Measurements from ENCODE around the gene NEURL3. TPM values are rescaled to one million over a fixed set of nuclear protein-coding genes. Genes with fewer than 3 reads are reported as not detected.

The NEURL3 gene
- total and polyA plus RNA-seq, 7 donors: 0.36 to 6.4 (median 3.5) TPM; not detected in 3

DNA sequence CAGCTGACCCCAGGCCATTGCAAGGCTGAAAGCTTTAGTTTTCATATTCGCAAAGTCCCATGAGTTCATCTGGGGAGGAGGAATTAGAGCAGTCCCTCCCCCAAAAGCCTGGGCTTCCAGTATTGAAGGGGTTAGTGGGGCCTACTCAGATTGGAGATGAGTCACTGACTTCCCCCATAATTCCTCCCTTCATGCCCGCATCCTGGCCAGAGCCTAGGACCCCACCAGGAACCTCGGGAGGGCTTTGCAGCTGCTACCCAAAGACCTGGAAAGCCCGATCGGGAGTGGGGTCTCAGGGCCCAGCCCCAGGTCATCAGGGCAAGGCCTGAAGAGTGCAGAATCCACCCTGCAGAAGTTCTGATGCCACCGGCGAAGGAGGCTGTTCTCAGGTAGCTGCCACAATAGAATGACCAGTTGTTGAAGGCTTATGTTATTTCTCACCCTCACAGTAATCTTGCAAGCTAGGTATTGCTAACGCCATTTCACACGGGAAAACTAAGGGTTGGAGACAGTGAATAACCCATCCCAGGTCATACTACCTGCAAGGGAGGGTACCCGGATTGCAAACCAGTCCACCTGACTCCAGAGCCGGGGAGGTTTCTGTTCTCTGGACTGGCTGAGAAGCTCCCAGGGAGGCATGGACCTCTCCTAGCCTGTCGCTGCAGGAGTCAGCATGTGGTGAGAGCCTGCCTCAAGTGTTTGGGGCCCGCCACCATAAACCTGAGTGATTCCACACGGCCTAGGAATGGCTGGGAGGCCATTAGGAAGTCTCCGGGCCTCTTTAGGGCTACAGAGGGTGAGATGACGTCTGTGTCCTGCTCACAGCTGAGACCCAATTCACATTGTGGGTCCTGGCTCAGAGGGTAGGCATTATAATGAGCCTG, 25.6 kb upstream of the NEURL3 start:
- peak; percentile 61 for DNase-seq
- WGBS, 2 donors: 84% methylated on average over 16 of the region's 16 CpGs
- Histone ChIP-seq H3K4me1 (peaks cover 0 to 75% (median 63%) of the 10 kb centered on the region in 4 donors), H3K4me3 (no peak overlapping the region), H3K27ac (peak overlapping the region; percentile 85 to 99 (median 90)), H3K27me3 (no peaks in the 10 kb centered on the region), H3K36me3 (no peaks in the 10 kb centered on the region), H3K9me3 (no peaks in the 10 kb centered on the region)
- TF ChIP-seq EP300 (IDR thresholded peaks at IDR 0.05): no peak
- no peak for TF ChIP-seq POLR2AphosphoS5 (IDR thresholded peaks at IDR 0.05)
- TF ChIP-seq, protein P1, sequence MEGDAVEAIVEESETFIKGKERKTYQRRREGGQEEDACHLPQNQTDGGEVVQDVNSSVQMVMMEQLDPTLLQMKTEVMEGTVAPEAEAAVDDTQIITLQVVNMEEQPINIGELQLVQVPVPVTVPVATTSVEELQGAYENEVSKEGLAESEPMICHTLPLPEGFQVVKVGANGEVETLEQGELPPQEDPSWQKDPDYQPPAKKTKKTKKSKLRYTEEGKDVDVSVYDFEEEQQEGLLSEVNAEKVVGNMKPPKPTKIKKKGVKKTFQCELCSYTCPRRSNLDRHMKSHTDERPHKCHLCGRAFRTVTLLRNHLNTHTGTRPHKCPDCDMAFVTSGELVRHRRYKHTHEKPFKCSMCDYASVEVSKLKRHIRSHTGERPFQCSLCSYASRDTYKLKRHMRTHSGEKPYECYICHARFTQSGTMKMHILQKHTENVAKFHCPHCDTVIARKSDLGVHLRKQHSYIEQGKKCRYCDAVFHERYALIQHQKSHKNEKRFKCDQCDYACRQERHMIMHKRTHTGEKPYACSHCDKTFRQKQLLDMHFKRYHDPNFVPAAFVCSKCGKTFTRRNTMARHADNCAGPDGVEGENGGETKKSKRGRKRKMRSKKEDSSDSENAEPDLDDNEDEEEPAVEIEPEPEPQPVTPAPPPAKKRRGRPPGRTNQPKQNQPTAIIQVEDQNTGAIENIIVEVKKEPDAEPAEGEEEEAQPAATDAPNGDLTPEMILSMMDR (IDR thresholded peaks at IDR 0.05): no peak
- intact Hi-C loops (cut with DNase I): loop anchor here (5.0 to 10.0 kb wide), 3 partner anchors 334 to 1132 kb away; partner anchors contain the start of gene ACTR1B

DNA sequence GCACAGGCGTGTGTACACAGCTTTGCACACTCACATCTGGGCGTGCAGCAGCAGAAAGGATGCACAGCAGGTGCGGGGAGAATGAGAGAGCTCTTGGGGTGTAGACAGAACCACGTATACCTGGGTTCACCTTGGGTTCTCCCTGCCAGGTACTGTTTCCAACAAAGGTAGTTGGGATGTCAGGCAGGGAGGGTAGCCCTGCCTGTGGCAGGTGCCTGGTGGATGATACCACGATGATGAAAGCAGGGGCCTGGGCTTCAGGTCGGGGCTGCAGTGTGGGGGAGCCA, 24.9 kb upstream of the NEURL3 start:
- Histone ChIP-seq H3K36me3 (no peaks in the 10 kb centered on the region), H3K27me3 (no peaks in the 10 kb centered on the region), H3K4me3 (no peak overlapping the region), H3K9me3 (no peaks in the 10 kb centered on the region), H3K4me1 (peaks cover 0 to 69% (median 58%) of the 10 kb centered on the region in 4 donors), H3K27ac (peak overlapping the region; percentile 81 to 99 (median 90))
- TF ChIP-seq, protein P1 (IDR thresholded peaks at IDR 0.05): no peak
- no peak for TF ChIP-seq POLR2A (IDR thresholded peaks at IDR 0.05)
- TF ChIP-seq EP300 (IDR thresholded peaks at IDR 0.05): no peak
- peak; percentile 52 for DNase-seq
- 83 to 86% methylated on average over 6 of the region's 6 CpGs for WGBS, 2 donors
- intact Hi-C loops (cut with DNase I): loop anchor here (5.0 to 10.0 kb wide), 3 partner anchors 335 to 1132 kb away; partner anchors contain the start of gene ACTR1B

DNA sequence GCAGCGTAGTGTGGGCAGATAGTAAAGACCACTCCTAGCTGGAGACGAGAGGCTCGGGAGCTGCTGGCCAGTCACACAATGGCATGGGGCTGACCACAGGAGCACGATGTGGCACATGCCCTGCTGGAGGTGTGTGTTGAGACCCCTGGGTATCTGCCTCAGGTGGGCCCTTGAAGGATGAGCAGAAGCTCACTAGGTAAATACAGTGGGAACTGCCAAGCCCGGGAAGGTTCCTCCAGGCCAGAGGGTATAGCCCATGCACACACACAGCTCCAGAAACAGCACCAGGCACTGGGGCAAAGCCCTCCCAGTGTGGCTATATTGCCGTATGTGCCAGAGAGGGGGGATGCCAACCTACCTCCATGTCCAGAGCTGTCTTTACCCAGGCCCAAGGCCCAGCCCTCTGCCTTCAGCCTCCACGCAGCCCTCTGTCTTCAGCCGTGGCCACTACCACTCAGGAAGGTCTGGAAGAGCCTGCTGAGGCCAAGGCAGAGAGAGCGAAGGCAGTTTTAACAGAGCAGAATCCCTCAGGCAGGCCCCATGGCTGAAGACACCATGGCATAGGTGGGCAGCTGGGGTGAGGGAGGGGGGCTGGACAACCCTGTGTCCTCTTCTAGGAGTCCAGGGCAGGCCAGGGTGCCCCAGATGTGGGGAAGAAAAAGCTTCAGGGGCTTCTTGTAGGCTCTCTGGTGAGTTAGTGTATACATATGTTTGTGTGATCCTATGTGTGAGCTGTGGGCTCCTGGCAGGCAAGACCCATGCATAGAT, 24.4 kb upstream of the NEURL3 start:
- Histone ChIP-seq H3K36me3 (no peaks in the 10 kb centered on the region), H3K4me3 (no peak overlapping the region), H3K27me3 (no peaks in the 10 kb centered on the region), H3K9me3 (no peaks in the 10 kb centered on the region), H3K4me1 (peaks cover 0 to 64% (median 52%) of the 10 kb centered on the region in 4 donors), H3K27ac (peak overlapping the region; percentile 80 to 99 (median 84))
- intact Hi-C loops (cut with DNase I): loop anchor here (5.0 to 10.0 kb wide), 3 partner anchors 335 to 1133 kb away; partner anchors contain the start of gene ACTR1B
- DNase-seq: peak; percentile 61
- 89 to 93% methylated on average over 9 of the region's 9 CpGs for WGBS, 2 donors
- TF ChIP-seq POLR2AphosphoS5 (IDR thresholded peaks at IDR 0.05) (no peak), EP300 (IDR thresholded peaks at IDR 0.05) (no peak)
- TF ChIP-seq, protein P1 (IDR thresholded peaks at IDR 0.05): no peak

DNA sequence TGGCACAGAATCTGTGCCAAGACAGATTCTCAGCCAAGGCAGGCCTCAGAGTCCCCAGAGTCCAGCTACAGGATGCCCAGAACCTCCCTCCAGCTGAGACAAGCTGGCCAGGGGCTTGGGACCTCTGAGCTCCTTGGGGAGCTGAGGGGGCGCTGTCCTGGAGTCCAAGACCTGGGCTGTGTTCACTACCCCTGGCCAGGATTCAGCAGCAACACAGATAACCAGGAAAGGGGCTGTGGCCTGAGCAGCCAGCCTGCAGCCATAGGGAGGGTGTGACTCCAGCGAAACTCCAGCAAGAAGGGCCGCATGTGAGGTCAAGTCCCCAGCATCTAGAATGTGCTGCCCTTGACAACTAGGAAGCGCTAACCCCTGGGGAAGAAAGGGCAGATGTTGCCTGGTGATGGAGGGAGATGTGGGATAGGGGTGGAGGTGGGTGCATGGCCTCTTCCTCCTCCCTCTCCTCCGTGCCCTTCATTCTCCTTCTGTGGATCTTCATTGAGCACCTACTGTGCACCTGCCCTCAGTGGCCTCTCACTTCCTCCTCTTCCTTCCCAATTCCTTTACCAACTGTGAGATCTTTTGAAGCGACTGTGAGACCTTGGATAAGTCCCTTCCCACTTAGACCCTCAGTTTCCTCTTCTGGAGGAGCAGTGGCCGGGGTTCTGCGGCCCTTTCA, 23.7 kb upstream of the NEURL3 start:
- no peaks in the 10 kb centered on the region for H3K27me3 ChIP-seq
- WGBS, 2 donors: 84 to 87% methylated on average over 8 of the region's 8 CpGs
- no peaks in the 10 kb centered on the region for H3K36me3 ChIP-seq
- DNase-seq: no peak
- H3K4me1 ChIP-seq: peaks cover 0 to 57% (median 45%) of the 10 kb centered on the region in 4 donors
- H3K9me3 ChIP-seq: no peaks in the 10 kb centered on the region
- H3K4me3 ChIP-seq: no peak overlapping the region
- TF ChIP-seq POLR2AphosphoS5 (IDR thresholded peaks at IDR 0.05): no peak
- TF ChIP-seq EP300 (IDR thresholded peaks at IDR 0.05): no peak
- H3K27ac ChIP-seq: peak overlapping the region; percentile 80 to 99 (median 84)
- intact Hi-C loops (cut with DNase I): no loop called here

Data from sigmoid colon (tissue), 7 donors.